NCI-H2196 treated with DMSO at 0.1 percent for 48 hours (cell line): Measurements from ENCODE around the gene LSM4.
"Not testable (repeated sequence)": the region's sequence is repeated elsewhere in the genome, so short reads cannot be mapped to it uniquely, and the experiment has no call there.

Experiments used
- DNase-seq: peaks from one replicate; lab custom pipeline; 2025; ENCODE audit not compliant: unreplicated experiment; lab: John Stamatoyannopoulos, UW

LSM4 gene

GRCh38 chr19:18340990-18341868, 18.4 kb upstream of the LSM4 start:
- DNase-seq, result no peak

- DNase-seq, result peak; percentile 51
Measured at GRCh38 chr19:18340190-18340989, 17.5 kb upstream of the LSM4 start, which contains the start of gene PGPEP1. TSS of gene PGPEP1 (plus strand) at chr19:18340598. CDS start at chr19:18340682, 84 bp downstream.

GRCh38 chr19:18339723-18340122, 16.8 kb upstream of the LSM4 start:
- DNase-seq, result peak; percentile 24

- no peak for DNase-seq
Measured at GRCh38 chr19:18338541-18338940, 15.7 kb upstream of the LSM4 start.

GRCh38 chr19:18336121-18336520, 13.2 kb upstream of the LSM4 start:
- no peak for DNase-seq

- DNase-seq, result no peak
Measured at GRCh38 chr19:18333680-18334079, 10.8 kb upstream of the LSM4 start.

GRCh38 chr19:18332917-18333530, 10.1 kb upstream of the LSM4 start:
- no peak for DNase-seq

- no peak for DNase-seq
Measured at GRCh38 chr19:18330868-18331267, 8.0 kb upstream of the LSM4 start.

- DNase-seq, result no peak
Measured at GRCh38 chr19:18329035-18329376, 6.1 kb upstream of the LSM4 start.

GRCh38 chr19:18328340-18329034, 5.6 kb upstream of the LSM4 start:
- DNase-seq, result peak; percentile 97

GRCh38 chr19:18326772-18327171, 3.9 kb upstream of the LSM4 start:
- no peak for DNase-seq

- not testable (repeated sequence) for DNase-seq
Measured at GRCh38 chr19:18324373-18324731, 1.5 kb upstream of the LSM4 start.

- DNase-seq, result no peak
Measured at GRCh38 chr19:18322318-18322758, 538 bp downstream of the LSM4 start.

- no peak for DNase-seq
Measured at GRCh38 chr19:18321734-18322102, 1.2 kb downstream of the LSM4 start.

- no peak for DNase-seq
Measured at GRCh38 chr19:18320865-18321733, 1.8 kb downstream of the LSM4 start.

GRCh38 chr19:18319591-18320135, 3.2 kb downstream of the LSM4 start:
- DNase-seq, result no peak

- DNase-seq, result no peak
Measured at GRCh38 chr19:18317961-18318800, 4.7 kb downstream of the LSM4 start.

- DNase-seq, result no peak
Measured at GRCh38 chr19:18313398-18313797, 9.5 kb downstream of the LSM4 start.

GRCh38 chr19:18312092-18312534, 10.8 kb downstream of the LSM4 start:
- DNase-seq, result no peak
